ENCODE measurements around the gene EML4. TPM values are rescaled to one million over a fixed set of nuclear protein-coding genes. Genes with fewer than 3 reads are reported as not detected.

EML4 gene
- total and polyA plus RNA-seq, 10 of the 15 experiments (the other 5 are each of a cell fraction or from before 2014, with no cell fraction given): 23.1 to 91.3 (median 77.4) TPM

DNA sequence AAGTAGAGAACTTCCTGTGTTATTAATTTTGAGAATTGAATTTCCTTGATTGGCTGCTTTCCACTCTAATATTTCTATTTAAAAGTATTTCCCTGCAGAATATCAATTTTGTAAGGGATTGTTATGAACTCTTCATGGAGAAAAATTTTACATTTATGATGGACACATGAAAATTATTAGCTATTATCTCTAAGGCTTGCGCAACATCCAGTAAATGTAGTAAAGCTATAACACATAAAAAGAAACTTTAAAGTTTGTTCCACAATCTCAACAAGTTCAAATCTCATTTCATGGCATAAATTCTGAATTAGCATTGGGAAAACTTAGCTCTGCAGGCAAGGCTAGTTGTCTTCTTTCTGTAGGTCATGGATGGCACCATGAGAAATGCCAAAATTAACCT is 4.2 kb upstream of the EML4 start (continued):
- TF ChIP-seq HDAC6 (IDR thresholded peaks at IDR 0.05; ENCODE audit: unreplicated experiment) (no peak), ESRRA (IDR thresholded peaks at IDR 0.05; ENCODE audit: low read length) (no peak), YBX1 (IDR thresholded peaks at IDR 0.05) (no peak), MXI1 (IDR thresholded peaks at IDR 0.05; ENCODE audit: low read depth, low read length) (no peak), SMAD5 (IDR thresholded peaks at IDR 0.05; ENCODE audit: low read depth) (no peak)
- TF ChIP-seq, protein P1, sequence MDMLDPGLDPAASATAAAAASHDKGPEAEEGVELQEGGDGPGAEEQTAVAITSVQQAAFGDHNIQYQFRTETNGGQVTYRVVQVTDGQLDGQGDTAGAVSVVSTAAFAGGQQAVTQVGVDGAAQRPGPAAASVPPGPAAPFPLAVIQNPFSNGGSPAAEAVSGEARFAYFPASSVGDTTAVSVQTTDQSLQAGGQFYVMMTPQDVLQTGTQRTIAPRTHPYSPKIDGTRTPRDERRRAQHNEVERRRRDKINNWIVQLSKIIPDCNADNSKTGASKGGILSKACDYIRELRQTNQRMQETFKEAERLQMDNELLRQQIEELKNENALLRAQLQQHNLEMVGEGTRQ (IDR thresholded peaks at IDR 0.05; ENCODE audit: borderline replicate concordance, low read depth, low read length): no peak
- TF ChIP-seq, protein P2, sequence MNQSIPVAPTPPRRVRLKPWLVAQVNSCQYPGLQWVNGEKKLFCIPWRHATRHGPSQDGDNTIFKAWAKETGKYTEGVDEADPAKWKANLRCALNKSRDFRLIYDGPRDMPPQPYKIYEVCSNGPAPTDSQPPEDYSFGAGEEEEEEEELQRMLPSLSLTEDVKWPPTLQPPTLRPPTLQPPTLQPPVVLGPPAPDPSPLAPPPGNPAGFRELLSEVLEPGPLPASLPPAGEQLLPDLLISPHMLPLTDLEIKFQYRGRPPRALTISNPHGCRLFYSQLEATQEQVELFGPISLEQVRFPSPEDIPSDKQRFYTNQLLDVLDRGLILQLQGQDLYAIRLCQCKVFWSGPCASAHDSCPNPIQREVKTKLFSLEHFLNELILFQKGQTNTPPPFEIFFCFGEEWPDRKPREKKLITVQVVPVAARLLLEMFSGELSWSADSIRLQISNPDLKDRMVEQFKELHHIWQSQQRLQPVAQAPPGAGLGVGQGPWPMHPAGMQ (IDR thresholded peaks at IDR 0.05; ENCODE audit: borderline replicate concordance): no peak

DNA sequence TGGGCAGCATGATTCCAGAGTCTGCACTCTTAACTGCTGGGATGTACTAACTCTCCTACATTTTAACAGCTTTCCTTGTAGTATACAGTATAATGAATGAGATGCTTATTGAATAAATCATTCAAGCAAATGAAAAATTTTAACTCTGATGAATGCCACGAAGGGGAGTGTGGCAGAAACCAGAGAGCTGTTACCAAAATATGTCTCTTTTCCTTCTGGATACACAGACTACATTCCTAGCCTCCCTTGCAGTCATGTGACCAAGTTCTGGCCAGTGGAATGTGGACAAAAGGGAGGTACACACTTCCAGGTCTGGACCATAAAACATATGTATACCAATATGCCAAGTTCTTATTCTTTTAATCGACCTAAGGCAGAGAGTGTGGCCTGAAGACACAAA is 1.7 kb upstream of the EML4 start:
- CTCF ChIA-PET: interaction anchor here (0.8 to 1.3 kb wide), 4 partner anchors 25 to 80 kb away, joined by 3 to 9 read pairs (median 4); no protein-coding TSS in a partner anchor
- no peak overlapping the region for H3K27ac ChIP-seq (ENCODE audit: control insufficient read depth, insufficient read depth)
- TF ChIP-seq, protein P3, sequence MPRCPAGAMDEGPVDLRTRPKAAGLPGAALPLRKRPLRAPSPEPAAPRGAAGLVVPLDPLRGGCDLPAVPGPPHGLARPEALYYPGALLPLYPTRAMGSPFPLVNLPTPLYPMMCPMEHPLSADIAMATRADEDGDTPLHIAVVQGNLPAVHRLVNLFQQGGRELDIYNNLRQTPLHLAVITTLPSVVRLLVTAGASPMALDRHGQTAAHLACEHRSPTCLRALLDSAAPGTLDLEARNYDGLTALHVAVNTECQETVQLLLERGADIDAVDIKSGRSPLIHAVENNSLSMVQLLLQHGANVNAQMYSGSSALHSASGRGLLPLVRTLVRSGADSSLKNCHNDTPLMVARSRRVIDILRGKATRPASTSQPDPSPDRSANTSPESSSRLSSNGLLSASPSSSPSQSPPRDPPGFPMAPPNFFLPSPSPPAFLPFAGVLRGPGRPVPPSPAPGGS (IDR thresholded peaks at IDR 0.05; ENCODE audit: borderline replicate concordance, insufficient read depth, low read depth, low read length, poor library complexity, severe bottlenecking): no peak
- no peak for TF ChIP-seq STAT3 (IDR thresholded peaks at IDR 0.05; ENCODE audit: low read depth, low read length)
- TF ChIP-seq MTA3 (IDR thresholded peaks at IDR 0.05; ENCODE audit: borderline replicate concordance, low read length): no peak
- no peak for TF ChIP-seq TCF12 (IDR thresholded peaks at IDR 0.05; ENCODE audit: low read depth, low read length)
- TF ChIP-seq NFIC (IDR thresholded peaks at IDR 0.05; ENCODE audit: low read depth, low read length): no peak
- no peak for TF ChIP-seq PAX8 (IDR thresholded peaks at IDR 0.05)
- TF ChIP-seq LARP7 (IDR thresholded peaks at IDR 0.05): no peak
- TF ChIP-seq, protein P4, sequence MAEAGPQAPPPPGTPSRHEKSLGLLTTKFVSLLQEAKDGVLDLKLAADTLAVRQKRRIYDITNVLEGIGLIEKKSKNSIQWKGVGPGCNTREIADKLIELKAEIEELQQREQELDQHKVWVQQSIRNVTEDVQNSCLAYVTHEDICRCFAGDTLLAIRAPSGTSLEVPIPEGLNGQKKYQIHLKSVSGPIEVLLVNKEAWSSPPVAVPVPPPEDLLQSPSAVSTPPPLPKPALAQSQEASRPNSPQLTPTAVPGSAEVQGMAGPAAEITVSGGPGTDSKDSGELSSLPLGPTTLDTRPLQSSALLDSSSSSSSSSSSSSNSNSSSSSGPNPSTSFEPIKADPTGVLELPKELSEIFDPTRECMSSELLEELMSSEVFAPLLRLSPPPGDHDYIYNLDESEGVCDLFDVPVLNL (IDR thresholded peaks at IDR 0.05; ENCODE audit: low read depth, low read length): no peak
- TF ChIP-seq, protein P5, sequence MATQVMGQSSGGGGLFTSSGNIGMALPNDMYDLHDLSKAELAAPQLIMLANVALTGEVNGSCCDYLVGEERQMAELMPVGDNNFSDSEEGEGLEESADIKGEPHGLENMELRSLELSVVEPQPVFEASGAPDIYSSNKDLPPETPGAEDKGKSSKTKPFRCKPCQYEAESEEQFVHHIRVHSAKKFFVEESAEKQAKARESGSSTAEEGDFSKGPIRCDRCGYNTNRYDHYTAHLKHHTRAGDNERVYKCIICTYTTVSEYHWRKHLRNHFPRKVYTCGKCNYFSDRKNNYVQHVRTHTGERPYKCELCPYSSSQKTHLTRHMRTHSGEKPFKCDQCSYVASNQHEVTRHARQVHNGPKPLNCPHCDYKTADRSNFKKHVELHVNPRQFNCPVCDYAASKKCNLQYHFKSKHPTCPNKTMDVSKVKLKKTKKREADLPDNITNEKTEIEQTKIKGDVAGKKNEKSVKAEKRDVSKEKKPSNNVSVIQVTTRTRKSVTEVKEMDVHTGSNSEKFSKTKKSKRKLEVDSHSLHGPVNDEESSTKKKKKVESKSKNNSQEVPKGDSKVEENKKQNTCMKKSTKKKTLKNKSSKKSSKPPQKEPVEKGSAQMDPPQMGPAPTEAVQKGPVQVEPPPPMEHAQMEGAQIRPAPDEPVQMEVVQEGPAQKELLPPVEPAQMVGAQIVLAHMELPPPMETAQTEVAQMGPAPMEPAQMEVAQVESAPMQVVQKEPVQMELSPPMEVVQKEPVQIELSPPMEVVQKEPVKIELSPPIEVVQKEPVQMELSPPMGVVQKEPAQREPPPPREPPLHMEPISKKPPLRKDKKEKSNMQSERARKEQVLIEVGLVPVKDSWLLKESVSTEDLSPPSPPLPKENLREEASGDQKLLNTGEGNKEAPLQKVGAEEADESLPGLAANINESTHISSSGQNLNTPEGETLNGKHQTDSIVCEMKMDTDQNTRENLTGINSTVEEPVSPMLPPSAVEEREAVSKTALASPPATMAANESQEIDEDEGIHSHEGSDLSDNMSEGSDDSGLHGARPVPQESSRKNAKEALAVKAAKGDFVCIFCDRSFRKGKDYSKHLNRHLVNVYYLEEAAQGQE (IDR thresholded peaks at IDR 0.05; ENCODE audit: low read depth, low read length): no peak

More for the DNA sequence above, 1.7 kb upstream of the EML4 start:
- H3K4me2 ChIP-seq (ENCODE audit: control insufficient read depth, insufficient read depth): no peak overlapping the region
- H3K9ac ChIP-seq (ENCODE audit: control insufficient read depth, insufficient read depth, low read length): no peak overlapping the region
- no peaks in the 10 kb centered on the region for H4K20me1 ChIP-seq (ENCODE audit: control insufficient read depth, insufficient read depth)
- ATAC-seq (no peak), DNase-seq (ENCODE audit: low read depth, low spot score) (no peak), FAIRE-seq (no peak)
- H3K36me3 ChIP-seq (ENCODE audit: control insufficient read depth in 2 of 2, insufficient read depth in 2 of 2, low read length in 1 of 2): no peaks in the 10 kb centered on the region
- H2AFZ ChIP-seq (ENCODE audit: control insufficient read depth, low read depth, low read length): no peak overlapping the region
- in situ Hi-C loops (cut with MboI) (no loop called here), intact Hi-C loops (cut with micrococcal nuclease; ENCODE audit: unreplicated experiment) (no loop called here)
- ChIA-PET SMC1A (ENCODE audit: uncharacterized antibody, unreplicated experiment) (interaction anchor here (0.6 to 2.5 kb wide), 12 partner anchors 11 to 71 kb away, joined by 3 to 9 read pairs (median 4); no protein-coding TSS in a partner anchor), POLR2A (interaction anchor here (0.6 to 1.6 kb wide), 2 partner anchors 57 to 490 kb away, joined by 3 to 4 read pairs; no protein-coding TSS in a partner anchor), RAD21 (ENCODE audit: unreplicated experiment) (interaction anchor here (0.7 to 1.1 kb wide), 2 partner anchors 32 to 62 kb away, joined by 3 read pairs; no protein-coding TSS in a partner anchor)
- no peaks in the 10 kb centered on the region for H3K9me3 ChIP-seq (replicated peaks; ENCODE audit: control insufficient read depth, insufficient read depth, low read length)
- H3K79me2 ChIP-seq (ENCODE audit: control insufficient read depth, insufficient read depth, low read length): peaks cover 33% of the 10 kb centered on the region
- WGBS (ENCODE audit: insufficient coverage, insufficient replicate concordance, low lambda C conversion rate, missing lambda C conversion rate): 13% methylated on average over 2 of the region's 2 CpGs
- H3K27me3 ChIP-seq (replicated peaks in 1 of 2; ENCODE audit: control insufficient read depth in 2 of 2, insufficient read depth in 2 of 2, low read length in 1 of 2): no peaks in the 10 kb centered on the region
- H3K4me1 ChIP-seq (ENCODE audit: control insufficient read depth, insufficient read depth, low read length): peaks cover 3% of the 10 kb centered on the region
- no TSS peak for BruUV-seq (replicated peaks)
- H3K4me3 ChIP-seq: no peak overlapping the region
